ENCODE results near the gene NDC1.

GRCh38 chr1:53721088-53721487 is 117.0 kb downstream of the NDC1 start:
- TF ChIP-seq CTCF (IDR thresholded peaks at IDR 0.05) (no peak), POLR2A (IDR thresholded peaks at IDR 0.05) (no peak)
